ENCODE results near the gene ERVFRD-1. TPM values are rescaled to one million over a fixed set of nuclear protein-coding genes. Genes with fewer than 3 reads are reported as not detected.

Gene ERVFRD-1
- polyA plus RNA-seq, 1 donor from 2014 or later: not detected

DNA sequence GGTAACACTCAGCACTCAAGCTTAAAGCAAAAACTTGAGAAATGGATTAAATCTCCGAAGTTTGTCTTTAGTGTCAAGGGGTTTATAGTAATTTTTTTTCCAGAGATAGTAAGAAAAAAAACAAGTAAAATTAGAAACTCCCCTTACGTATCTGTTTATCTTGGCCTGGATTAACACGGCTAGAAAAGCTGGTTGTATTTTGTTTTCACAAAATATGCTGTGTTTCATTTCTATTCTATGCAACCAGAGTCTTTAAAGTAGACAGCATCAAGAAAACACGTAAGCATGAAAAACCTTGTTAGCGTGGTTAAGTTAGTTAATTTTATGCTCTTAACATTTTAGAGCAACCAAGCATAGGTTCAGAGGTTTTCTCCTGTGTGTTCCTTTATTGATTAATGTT, 21.8 kb upstream of the ERVFRD-1 start:
- no peak overlapping the region for H2AFZ ChIP-seq (ENCODE audit: low read depth, low read length)
- no peaks in the 10 kb centered on the region for H4K20me1 ChIP-seq (ENCODE audit: insufficient read depth)

DNA sequence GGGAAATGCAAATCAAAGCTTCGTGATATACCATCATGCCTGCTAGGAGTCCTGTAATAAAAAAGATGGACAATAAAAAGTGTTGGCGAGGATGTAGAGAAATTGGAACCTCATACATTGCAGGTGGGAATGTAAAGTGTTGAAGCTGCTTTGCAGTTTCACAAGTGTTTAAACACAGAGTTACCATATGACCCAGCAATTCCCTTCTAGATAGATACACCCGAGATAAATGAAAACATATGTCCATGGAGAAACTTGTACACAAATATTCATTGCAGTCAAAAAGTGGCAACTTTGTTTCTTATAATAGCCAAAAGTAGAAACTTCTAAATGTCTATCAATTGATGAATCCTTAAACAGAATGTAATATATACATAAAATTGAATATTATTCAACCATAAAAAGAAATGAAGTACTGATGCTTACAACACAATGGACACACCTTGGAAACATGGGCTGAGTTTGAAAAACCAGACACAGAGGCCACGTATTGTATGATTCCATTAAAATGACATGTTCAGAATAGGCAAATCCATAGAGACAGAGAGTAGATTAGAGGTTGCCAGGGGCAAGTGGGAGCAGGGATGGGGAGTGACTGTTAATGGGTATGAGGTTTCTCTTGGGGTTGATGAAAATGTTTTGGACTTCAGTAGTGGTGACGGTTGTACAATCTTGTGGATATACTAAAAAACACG, 20.8 kb upstream of the ERVFRD-1 start:
- H3K4me3 ChIP-seq (ENCODE audit: low read length): no peak overlapping the region
- no peak overlapping the region for H2AFZ ChIP-seq (ENCODE audit: low read depth, low read length)
- no peak overlapping the region for H3K27ac ChIP-seq (ENCODE audit: low read length)
- H3K9me3 ChIP-seq (ENCODE audit: low read length): no peaks in the 10 kb centered on the region
- TF ChIP-seq TAF1 (IDR thresholded peaks at IDR 0.05; ENCODE audit: low read depth) (no peak), EP300 (conservative IDR thresholded peaks at IDR 0.05; ENCODE audit: poor library complexity, severe bottlenecking) (no peak), POLR2AphosphoS5 (IDR thresholded peaks at IDR 0.05) (no peak)
- H3K9ac ChIP-seq (ENCODE audit: low read length): no peak overlapping the region
- H4K20me1 ChIP-seq (ENCODE audit: insufficient read depth): no peaks in the 10 kb centered on the region
- no peaks in the 10 kb centered on the region for H3K9me2 ChIP-seq (ENCODE audit: insufficient read depth, low read length)
- H3K36me3 ChIP-seq (ENCODE audit: insufficient read depth, low read length): peaks cover 3% of the 10 kb centered on the region
- no peaks in the 10 kb centered on the region for H3F3A ChIP-seq (ENCODE audit: insufficient read depth, low read length, poor library complexity, severe bottlenecking)
- H3K4me2 ChIP-seq (ENCODE audit: low read length): no peak overlapping the region
- H3K27me3 ChIP-seq (ENCODE audit: insufficient read depth, low read depth, low read length): no peaks in the 10 kb centered on the region
- H3K79me2 ChIP-seq (replicated peaks; ENCODE audit: insufficient read depth, low read length): no peaks in the 10 kb centered on the region

More for the DNA sequence above, 21.8 kb upstream of the ERVFRD-1 start:
- H3K4me2 ChIP-seq (ENCODE audit: low read length): no peak overlapping the region
- TF ChIP-seq EP300 (conservative IDR thresholded peaks at IDR 0.05; ENCODE audit: poor library complexity, severe bottlenecking) (no peak), POLR2AphosphoS5 (IDR thresholded peaks at IDR 0.05) (no peak), MXI1 (conservative IDR thresholded peaks at IDR 0.05; ENCODE audit: poor library complexity, severe bottlenecking) (no peak), TAF1 (IDR thresholded peaks at IDR 0.05; ENCODE audit: low read depth) (no peak), RAD21 (conservative IDR thresholded peaks at IDR 0.05) (no peak)
- TF ChIP-seq, protein P1, sequence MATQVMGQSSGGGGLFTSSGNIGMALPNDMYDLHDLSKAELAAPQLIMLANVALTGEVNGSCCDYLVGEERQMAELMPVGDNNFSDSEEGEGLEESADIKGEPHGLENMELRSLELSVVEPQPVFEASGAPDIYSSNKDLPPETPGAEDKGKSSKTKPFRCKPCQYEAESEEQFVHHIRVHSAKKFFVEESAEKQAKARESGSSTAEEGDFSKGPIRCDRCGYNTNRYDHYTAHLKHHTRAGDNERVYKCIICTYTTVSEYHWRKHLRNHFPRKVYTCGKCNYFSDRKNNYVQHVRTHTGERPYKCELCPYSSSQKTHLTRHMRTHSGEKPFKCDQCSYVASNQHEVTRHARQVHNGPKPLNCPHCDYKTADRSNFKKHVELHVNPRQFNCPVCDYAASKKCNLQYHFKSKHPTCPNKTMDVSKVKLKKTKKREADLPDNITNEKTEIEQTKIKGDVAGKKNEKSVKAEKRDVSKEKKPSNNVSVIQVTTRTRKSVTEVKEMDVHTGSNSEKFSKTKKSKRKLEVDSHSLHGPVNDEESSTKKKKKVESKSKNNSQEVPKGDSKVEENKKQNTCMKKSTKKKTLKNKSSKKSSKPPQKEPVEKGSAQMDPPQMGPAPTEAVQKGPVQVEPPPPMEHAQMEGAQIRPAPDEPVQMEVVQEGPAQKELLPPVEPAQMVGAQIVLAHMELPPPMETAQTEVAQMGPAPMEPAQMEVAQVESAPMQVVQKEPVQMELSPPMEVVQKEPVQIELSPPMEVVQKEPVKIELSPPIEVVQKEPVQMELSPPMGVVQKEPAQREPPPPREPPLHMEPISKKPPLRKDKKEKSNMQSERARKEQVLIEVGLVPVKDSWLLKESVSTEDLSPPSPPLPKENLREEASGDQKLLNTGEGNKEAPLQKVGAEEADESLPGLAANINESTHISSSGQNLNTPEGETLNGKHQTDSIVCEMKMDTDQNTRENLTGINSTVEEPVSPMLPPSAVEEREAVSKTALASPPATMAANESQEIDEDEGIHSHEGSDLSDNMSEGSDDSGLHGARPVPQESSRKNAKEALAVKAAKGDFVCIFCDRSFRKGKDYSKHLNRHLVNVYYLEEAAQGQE (IDR thresholded peaks at IDR 0.05; ENCODE audit: borderline replicate concordance): no peak
- H3K9me3 ChIP-seq (ENCODE audit: low read length): no peaks in the 10 kb centered on the region
- H3K79me2 ChIP-seq (replicated peaks; ENCODE audit: insufficient read depth, low read length): no peaks in the 10 kb centered on the region
- no peak overlapping the region for H3K4me3 ChIP-seq (ENCODE audit: low read length)
- H3K9ac ChIP-seq (ENCODE audit: low read length): no peak overlapping the region
- H3K36me3 ChIP-seq (ENCODE audit: insufficient read depth, low read length): peaks cover 3% of the 10 kb centered on the region
- H3K27me3 ChIP-seq (ENCODE audit: insufficient read depth, low read depth, low read length): no peaks in the 10 kb centered on the region
- H3K27ac ChIP-seq (ENCODE audit: low read length): no peak overlapping the region
- no peaks in the 10 kb centered on the region for H3K9me2 ChIP-seq (ENCODE audit: insufficient read depth, low read length)
- no peaks in the 10 kb centered on the region for H3F3A ChIP-seq (ENCODE audit: insufficient read depth, low read length, poor library complexity, severe bottlenecking)

DNA sequence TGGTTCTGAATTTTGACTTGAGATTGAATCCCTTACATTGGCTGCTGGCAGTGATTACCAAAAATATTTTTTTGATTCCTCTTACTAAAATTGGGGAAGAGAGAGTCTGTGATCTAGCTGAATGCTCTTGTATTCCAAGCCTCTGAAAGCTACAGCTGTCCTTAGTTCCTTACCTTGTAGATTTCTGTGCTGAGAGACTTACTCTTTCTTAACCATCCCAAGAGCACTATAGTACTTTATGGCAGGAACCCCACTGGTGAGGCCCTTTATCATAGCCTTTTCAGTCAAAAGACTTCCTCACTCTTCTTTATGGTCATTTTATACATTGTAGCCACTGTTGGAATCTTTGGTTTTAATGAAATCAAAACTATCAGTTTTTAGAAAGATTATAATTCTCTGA, 19.1 kb upstream of the ERVFRD-1 start:
- Histone ChIP-seq H3K4me2 (ENCODE audit: low read length) (no peak overlapping the region), H3K79me2 (replicated peaks; ENCODE audit: insufficient read depth, low read length) (no peaks in the 10 kb centered on the region), H3K4me3 (ENCODE audit: low read length) (no peak overlapping the region), H3K9me2 (ENCODE audit: insufficient read depth, low read length) (no peaks in the 10 kb centered on the region), H3F3A (ENCODE audit: insufficient read depth, low read length, poor library complexity, severe bottlenecking) (no peaks in the 10 kb centered on the region), H3K9ac (ENCODE audit: low read length) (no peak overlapping the region), H3K27me3 (ENCODE audit: insufficient read depth, low read depth, low read length) (no peaks in the 10 kb centered on the region), H2AFZ (ENCODE audit: low read depth, low read length) (no peak overlapping the region), H3K27ac (ENCODE audit: low read length) (no peak overlapping the region), H3K9me3 (ENCODE audit: low read length) (no peaks in the 10 kb centered on the region), H3K36me3 (ENCODE audit: insufficient read depth, low read length) (no peaks in the 10 kb centered on the region), H4K20me1 (ENCODE audit: insufficient read depth) (no peaks in the 10 kb centered on the region)
- TF ChIP-seq SMC3 (conservative IDR thresholded peaks at IDR 0.05; ENCODE audit: poor library complexity): no peak
- TF ChIP-seq POLR2AphosphoS5 (IDR thresholded peaks at IDR 0.05): no peak
- TF ChIP-seq MXI1 (conservative IDR thresholded peaks at IDR 0.05; ENCODE audit: poor library complexity, severe bottlenecking): no peak
- no peak for TF ChIP-seq RAD21 (conservative IDR thresholded peaks at IDR 0.05)
- TF ChIP-seq, protein P1 (IDR thresholded peaks at IDR 0.05; ENCODE audit: borderline replicate concordance): no peak
- no peak for TF ChIP-seq TAF1 (IDR thresholded peaks at IDR 0.05; ENCODE audit: low read depth)
- TF ChIP-seq, protein P2, sequence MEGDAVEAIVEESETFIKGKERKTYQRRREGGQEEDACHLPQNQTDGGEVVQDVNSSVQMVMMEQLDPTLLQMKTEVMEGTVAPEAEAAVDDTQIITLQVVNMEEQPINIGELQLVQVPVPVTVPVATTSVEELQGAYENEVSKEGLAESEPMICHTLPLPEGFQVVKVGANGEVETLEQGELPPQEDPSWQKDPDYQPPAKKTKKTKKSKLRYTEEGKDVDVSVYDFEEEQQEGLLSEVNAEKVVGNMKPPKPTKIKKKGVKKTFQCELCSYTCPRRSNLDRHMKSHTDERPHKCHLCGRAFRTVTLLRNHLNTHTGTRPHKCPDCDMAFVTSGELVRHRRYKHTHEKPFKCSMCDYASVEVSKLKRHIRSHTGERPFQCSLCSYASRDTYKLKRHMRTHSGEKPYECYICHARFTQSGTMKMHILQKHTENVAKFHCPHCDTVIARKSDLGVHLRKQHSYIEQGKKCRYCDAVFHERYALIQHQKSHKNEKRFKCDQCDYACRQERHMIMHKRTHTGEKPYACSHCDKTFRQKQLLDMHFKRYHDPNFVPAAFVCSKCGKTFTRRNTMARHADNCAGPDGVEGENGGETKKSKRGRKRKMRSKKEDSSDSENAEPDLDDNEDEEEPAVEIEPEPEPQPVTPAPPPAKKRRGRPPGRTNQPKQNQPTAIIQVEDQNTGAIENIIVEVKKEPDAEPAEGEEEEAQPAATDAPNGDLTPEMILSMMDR (IDR thresholded peaks at IDR 0.05; ENCODE audit: poor library complexity, severe bottlenecking): no peak
- TF ChIP-seq EZH2 (IDR thresholded peaks at IDR 0.05; ENCODE audit: borderline replicate concordance, insufficient read depth, low read length, poor library complexity, severe bottlenecking): no peak
- no peak for TF ChIP-seq EP300 (conservative IDR thresholded peaks at IDR 0.05; ENCODE audit: poor library complexity, severe bottlenecking)
